ENCODE data around the gene VWA3B.

The VWA3B gene

GRCh38 chr2:98118161-98118560, 31.2 kb downstream of the VWA3B start:
- no peak for ATAC-seq
- TF ChIP-seq ZFP3 (CRISPR knock-in tag; IDR thresholded peaks at IDR 0.05) (no peak), GLIS3 (CRISPR knock-in tag; IDR thresholded peaks at IDR 0.05) (no peak), RARB (CRISPR knock-in tag; IDR thresholded peaks at IDR 0.05) (no peak), ISL1 (CRISPR knock-in tag; IDR thresholded peaks at IDR 0.05) (no peak), ZNF565 (CRISPR knock-in tag; conservative IDR thresholded peaks at IDR 0.05; ENCODE audit: low read depth) (no peak), TCF4 (CRISPR knock-in tag; IDR thresholded peaks at IDR 0.05; ENCODE audit: borderline replicate concordance) (no peak)
- TF ChIP-seq, protein P1, sequence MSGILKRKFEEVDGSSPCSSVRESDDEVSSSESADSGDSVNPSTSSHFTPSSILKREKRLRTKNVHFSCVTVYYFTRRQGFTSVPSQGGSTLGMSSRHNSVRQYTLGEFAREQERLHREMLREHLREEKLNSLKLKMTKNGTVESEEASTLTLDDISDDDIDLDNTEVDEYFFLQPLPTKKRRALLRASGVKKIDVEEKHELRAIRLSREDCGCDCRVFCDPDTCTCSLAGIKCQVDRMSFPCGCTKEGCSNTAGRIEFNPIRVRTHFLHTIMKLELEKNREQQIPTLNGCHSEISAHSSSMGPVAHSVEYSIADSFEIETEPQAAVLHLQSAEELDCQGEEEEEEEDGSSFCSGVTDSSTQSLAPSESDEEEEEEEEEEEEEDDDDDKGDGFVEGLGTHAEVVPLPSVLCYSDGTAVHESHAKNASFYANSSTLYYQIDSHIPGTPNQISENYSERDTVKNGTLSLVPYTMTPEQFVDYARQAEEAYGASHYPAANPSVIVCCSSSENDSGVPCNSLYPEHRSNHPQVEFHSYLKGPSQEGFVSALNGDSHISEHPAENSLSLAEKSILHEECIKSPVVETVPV (CRISPR knock-in tag; IDR thresholded peaks at IDR 0.05) = no peak

GRCh38 chr2:98118852-98119251, 31.9 kb downstream of the VWA3B start:
- TF ChIP-seq ZNF70 (CRISPR knock-in tag; IDR thresholded peaks at IDR 0.05) (no peak), POU6F1 (CRISPR knock-in tag; IDR thresholded peaks at IDR 0.05; ENCODE audit: borderline replicate concordance, low read depth) (no peak), ISL1 (CRISPR knock-in tag; IDR thresholded peaks at IDR 0.05) (no peak), ZFP3 (CRISPR knock-in tag; IDR thresholded peaks at IDR 0.05) (no peak), ZNF565 (CRISPR knock-in tag; conservative IDR thresholded peaks at IDR 0.05; ENCODE audit: low read depth) (no peak), ZC3H10 (CRISPR knock-in tag; IDR thresholded peaks at IDR 0.05) (no peak), PPARA (CRISPR knock-in tag; IDR thresholded peaks at IDR 0.05; ENCODE audit: borderline replicate concordance) (no peak)
- TF ChIP-seq, protein P2, sequence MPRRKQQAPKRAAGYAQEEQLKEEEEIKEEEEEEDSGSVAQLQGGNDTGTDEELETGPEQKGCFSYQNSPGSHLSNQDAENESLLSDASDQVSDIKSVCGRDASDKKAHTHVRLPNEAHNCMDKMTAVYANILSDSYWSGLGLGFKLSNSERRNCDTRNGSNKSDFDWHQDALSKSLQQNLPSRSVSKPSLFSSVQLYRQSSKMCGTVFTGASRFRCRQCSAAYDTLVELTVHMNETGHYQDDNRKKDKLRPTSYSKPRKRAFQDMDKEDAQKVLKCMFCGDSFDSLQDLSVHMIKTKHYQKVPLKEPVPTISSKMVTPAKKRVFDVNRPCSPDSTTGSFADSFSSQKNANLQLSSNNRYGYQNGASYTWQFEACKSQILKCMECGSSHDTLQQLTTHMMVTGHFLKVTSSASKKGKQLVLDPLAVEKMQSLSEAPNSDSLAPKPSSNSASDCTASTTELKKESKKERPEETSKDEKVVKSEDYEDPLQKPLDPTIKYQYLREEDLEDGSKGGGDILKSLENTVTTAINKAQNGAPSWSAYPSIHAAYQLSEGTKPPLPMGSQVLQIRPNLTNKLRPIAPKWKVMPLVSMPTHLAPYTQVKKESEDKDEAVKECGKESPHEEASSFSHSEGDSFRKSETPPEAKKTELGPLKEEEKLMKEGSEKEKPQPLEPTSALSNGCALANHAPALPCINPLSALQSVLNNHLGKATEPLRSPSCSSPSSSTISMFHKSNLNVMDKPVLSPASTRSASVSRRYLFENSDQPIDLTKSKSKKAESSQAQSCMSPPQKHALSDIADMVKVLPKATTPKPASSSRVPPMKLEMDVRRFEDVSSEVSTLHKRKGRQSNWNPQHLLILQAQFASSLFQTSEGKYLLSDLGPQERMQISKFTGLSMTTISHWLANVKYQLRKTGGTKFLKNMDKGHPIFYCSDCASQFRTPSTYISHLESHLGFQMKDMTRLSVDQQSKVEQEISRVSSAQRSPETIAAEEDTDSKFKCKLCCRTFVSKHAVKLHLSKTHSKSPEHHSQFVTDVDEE (CRISPR knock-in tag; IDR thresholded peaks at IDR 0.05) = no peak

GRCh38 chr2:98121149-98121548, 34.2 kb downstream of the VWA3B start:
- TF ChIP-seq ZC3H10 (CRISPR knock-in tag; IDR thresholded peaks at IDR 0.05) (no peak), PPARA (CRISPR knock-in tag; IDR thresholded peaks at IDR 0.05; ENCODE audit: borderline replicate concordance) (no peak), PATZ1 (CRISPR knock-in tag; IDR thresholded peaks at IDR 0.05; ENCODE audit: borderline replicate concordance) (no peak), ESRRG (CRISPR knock-in tag; IDR thresholded peaks at IDR 0.05) (no peak), ZFP3 (CRISPR knock-in tag; IDR thresholded peaks at IDR 0.05) (no peak), ZNF8 (CRISPR knock-in tag; IDR thresholded peaks at IDR 0.05) (no peak)

More at GRCh38 chr2:98118852-98119251, 31.9 kb downstream of the VWA3B start:
- no peak for ATAC-seq

DNA sequence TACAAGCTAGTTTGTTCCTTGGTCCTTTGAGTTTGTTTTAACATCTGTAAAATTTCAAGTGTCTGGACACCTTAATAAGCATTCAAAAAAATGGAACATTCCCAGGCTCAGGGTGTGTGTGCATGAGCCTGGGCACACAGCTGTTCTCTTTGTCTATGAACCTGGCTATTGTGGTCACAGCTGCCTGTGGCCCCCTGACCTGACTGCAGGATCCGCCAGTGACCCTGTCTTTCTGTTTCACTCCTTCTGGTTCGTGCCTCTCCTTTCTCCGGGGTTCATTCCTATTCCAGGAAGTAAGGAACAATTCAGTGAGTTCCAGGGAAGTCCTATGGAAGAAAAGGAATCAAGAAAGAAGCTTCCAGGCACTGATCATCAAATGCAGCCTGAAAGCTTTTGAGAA, 35.6 kb downstream of the VWA3B start:
- TF ChIP-seq ZFP3 (CRISPR knock-in tag; IDR thresholded peaks at IDR 0.05) (no peak), BACH2 (CRISPR knock-in tag; IDR thresholded peaks at IDR 0.05; ENCODE audit: borderline replicate concordance) (no peak), SNAI2 (CRISPR knock-in tag; IDR thresholded peaks at IDR 0.05) (no peak)
- no peak for ATAC-seq

More at GRCh38 chr2:98121149-98121548, 34.2 kb downstream of the VWA3B start:
- no peak for ATAC-seq

- ATAC-seq = no peak
- no peak for TF ChIP-seq CSDC2 (CRISPR knock-in tag; IDR thresholded peaks at IDR 0.05)
- TF ChIP-seq, protein P2 (CRISPR knock-in tag; IDR thresholded peaks at IDR 0.05) = no peak
- TF ChIP-seq ZNF565 (CRISPR knock-in tag; conservative IDR thresholded peaks at IDR 0.05; ENCODE audit: low read depth) = no peak
- TF ChIP-seq, protein P3, sequence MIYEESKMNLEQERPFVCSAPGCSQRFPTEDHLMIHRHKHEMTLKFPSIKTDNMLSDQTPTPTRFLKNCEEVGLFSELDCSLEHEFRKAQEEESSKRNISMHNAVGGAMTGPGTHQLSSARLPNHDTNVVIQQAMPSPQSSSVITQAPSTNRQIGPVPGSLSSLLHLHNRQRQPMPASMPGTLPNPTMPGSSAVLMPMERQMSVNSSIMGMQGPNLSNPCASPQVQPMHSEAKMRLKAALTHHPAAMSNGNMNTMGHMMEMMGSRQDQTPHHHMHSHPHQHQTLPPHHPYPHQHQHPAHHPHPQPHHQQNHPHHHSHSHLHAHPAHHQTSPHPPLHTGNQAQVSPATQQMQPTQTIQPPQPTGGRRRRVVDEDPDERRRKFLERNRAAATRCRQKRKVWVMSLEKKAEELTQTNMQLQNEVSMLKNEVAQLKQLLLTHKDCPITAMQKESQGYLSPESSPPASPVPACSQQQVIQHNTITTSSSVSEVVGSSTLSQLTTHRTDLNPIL (CRISPR knock-in tag; IDR thresholded peaks at IDR 0.05; ENCODE audit: low read depth) = no peak
- TF ChIP-seq PPARA (CRISPR knock-in tag; IDR thresholded peaks at IDR 0.05; ENCODE audit: borderline replicate concordance) = no peak
- no peak for TF ChIP-seq ZNF70 (CRISPR knock-in tag; IDR thresholded peaks at IDR 0.05)
- no peak for TF ChIP-seq GLIS3 (CRISPR knock-in tag; IDR thresholded peaks at IDR 0.05)
- no peak for TF ChIP-seq OSR1 (CRISPR knock-in tag; IDR thresholded peaks at IDR 0.05)
- no peak for TF ChIP-seq SNAI2 (CRISPR knock-in tag; IDR thresholded peaks at IDR 0.05)
These were observed 36.3 kb downstream of the VWA3B start for GRCh38 chr2:98123286-98123685.

Data from SK-N-SH treated with all-trans-retinoic acid at 6 μM for 48 hours (cell line).